GM12878 (cell line): ENCODE results near the gene RHOBTB1.
A peak's percentile ranks its signal among the peaks of the same experiment; 100 is the strongest.

Experiments
- ATF2 ChIP-seq: IDR thresholded peaks from 2 replicates; pipeline ENCODE4 v1.6.1; 2012; ENCODE audit warnings: low read length, inconsistent platforms
- CTCF ChIP-seq, 3 experiments: IDR thresholded peaks in 2 of 3; conservative IDR thresholded peaks in 1 of 3; 2 replicates each; pipeline ENCODE4 v1.5.1; 2011; ENCODE audit warnings: low read depth in 3 of 3, low read length in 3 of 3, mild to moderate bottlenecking in 3 of 3, control low read depth in 2 of 3, moderate library complexity in 2 of 3, inconsistent platforms in 1 of 3, mixed read lengths in 1 of 3; ENCODE audit not compliant: control insufficient read depth in 2 of 3, insufficient read depth in 1 of 3; ENCODE audit errors: extremely low read depth in 1 of 3
- EP300 ChIP-seq, 2 experiments: fragments of 150-350 bp in 1 of 2; IDR thresholded peaks; 2 replicates each; pipeline ENCODE4 v1.6.1; 2011 to 2012; ENCODE audit warnings: low read depth in 2 of 2, low read length in 2 of 2, borderline replicate concordance in 1 of 2, improper control_type of control experiment in 1 of 2, inconsistent platforms in 1 of 2; ENCODE audit not compliant: control insufficient read depth in 1 of 2
- RAD21 ChIP-seq: IDR thresholded peaks from 2 replicates; pipeline ENCODE4 v1.6.1; 2011; ENCODE audit warnings: mild to moderate bottlenecking, low read depth, low read length, moderate library complexity; ENCODE audit not compliant: insufficient read depth

DNA sequence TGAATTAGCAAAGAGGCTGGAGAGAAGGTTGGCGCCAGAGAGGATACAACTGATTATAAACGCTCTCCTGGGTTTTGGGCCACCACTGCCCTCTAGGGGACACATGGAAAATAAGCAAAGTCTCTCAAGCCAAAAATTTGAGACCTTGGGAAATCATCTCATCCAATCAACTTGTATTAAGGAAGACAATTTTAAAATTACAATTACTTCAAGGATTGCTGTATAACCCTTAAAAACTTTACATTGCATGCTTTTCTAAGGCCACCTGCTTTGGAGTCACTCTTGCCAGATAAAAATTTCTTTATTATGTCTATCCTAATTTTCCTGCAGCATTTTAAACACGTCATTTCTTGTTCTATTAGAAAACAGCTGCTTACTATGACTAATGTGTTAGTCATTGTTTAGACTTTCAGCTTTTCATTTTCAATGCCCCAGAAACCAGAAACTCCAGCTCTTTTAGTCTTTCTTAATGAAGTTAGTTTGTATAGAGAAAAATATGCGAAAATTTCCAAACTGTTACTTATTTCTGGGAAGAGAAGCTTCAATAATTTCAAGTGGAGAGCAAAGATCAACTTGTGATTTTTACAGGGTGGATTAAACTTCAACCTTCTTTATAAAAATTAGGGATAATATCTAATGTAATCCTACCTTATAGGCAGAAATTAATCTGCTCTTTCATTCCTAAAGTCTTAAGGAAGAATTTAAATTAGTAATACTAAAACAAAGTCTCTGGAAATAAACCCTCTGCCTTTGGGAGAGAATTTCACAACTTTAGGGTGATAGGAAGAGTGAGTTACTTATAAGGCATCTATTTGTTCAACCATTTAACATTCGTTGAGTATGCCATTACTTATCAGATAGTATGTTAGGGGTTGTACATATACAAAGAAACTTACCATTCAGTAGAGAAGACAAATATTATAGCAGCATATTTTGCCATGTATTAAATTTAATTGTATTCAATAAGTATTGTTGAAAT, 20.6 kb upstream of the RHOBTB1 start:
- TF ChIP-seq CTCF (IDR thresholded peaks at IDR 0.05 in 2 of 3, conservative IDR thresholded peaks at IDR 0.05 in 1 of 3; ENCODE audit: control insufficient read depth in 2 of 3, extremely low read depth in 1 of 3, insufficient read depth in 1 of 3, low read depth in 3 of 3, low read length in 3 of 3) (peak; percentile 62 to 85 (median 73)), RAD21 (peak; percentile 80), EP300 (IDR thresholded peaks at IDR 0.05; ENCODE audit: borderline replicate concordance in 1 of 2, control insufficient read depth in 1 of 2, low read depth in 2 of 2, low read length in 2 of 2) (no peak), ATF2 (no peak)
